HG02642 (cell line): Measurements from ENCODE around the gene MIGA1.

ENCODE experiments used
- ATAC-seq: cut with Tn5 transposase; IDR thresholded peaks from one replicate; pipeline ENCODE4 v1.9.1; 2021; ENCODE audit warnings: mild to moderate bottlenecking; ENCODE audit not compliant: unreplicated experiment, poor library complexity

MIGA1 gene

GRCh38 chr1:77834771-77835334 is 55.4 kb downstream of the MIGA1 start:
- ATAC-seq, result no peak

GRCh38 chr1:77841574-77841973 is 62.1 kb downstream of the MIGA1 start:
- ATAC-seq, result no peak

- no peak for ATAC-seq
Observed at GRCh38 chr1:77845951-77846350, 66.5 kb downstream of the MIGA1 start.

DNA sequence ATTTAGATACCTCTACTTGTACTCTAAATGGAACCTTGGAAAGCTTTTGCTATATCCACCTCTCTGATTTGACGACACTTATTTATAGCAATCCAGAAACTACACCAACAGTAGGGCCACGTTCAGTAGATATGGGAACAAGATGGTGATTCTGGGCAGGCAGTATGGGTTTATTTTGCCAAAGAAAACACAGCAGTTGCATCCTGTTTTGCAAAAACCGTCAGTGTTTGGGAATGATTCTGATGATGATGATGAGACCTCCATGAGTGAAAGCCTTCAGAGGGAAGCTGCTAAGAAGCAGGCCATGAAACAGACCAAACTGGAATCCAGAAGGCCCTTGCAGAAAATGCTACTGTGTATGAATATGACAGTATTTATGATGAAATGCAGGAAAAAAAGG is 67.5 kb downstream of the MIGA1 start:
- no peak for ATAC-seq

- peak; percentile 61 for ATAC-seq
Observed at GRCh38 chr1:77847621-77848080, 68.2 kb downstream of the MIGA1 start.

DNA sequence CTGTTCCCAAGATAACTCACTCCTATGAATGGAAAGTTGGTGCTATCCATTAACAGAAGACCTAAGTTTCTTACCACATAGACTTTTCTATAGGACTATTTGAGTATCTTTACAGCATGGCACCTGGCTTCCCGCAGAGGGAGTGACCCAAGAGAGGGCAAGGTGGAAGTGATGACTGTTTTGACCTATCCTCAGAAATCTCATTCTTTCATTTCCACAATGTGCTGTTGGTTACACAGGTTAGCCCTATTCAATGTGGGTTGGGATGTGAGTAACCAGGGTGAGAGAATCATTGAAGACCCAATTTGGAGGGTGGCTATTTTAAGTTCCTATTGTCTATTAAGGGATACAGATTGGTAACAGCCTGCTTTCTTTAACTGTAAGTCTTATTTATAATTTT is 70.6 kb downstream of the MIGA1 start:
- no peak for ATAC-seq

GRCh38 chr1:77857552-77857951 is 78.1 kb downstream of the MIGA1 start:
- ATAC-seq, result no peak

- ATAC-seq, result no peak
Observed at GRCh38 chr1:77858725-77859124, 79.3 kb downstream of the MIGA1 start.

GRCh38 chr1:77859248-77859647 is 79.8 kb downstream of the MIGA1 start:
- ATAC-seq, result no peak

GRCh38 chr1:77866296-77866695 is 86.8 kb downstream of the MIGA1 start:
- no peak for ATAC-seq

DNA sequence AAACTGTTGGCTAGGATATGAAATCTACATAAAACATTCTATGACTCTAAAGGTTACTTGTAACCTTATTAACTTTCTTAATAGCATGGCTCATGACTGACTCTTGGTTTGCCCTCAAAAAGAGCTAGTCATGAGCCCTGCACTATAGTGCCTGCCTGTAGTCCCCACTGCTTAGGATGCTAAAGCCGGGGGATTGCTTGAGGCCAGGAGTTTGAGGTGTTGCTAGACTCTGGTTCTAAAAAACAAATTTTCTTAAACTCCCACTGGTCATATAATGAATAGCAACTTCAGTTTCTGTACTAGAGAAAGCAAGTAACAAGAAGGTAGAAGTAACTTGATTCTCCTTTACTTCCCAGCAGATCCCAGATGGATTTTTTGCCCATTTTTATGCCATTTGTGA is 93.2 kb downstream of the MIGA1 start:
- ATAC-seq, result no peak

DNA sequence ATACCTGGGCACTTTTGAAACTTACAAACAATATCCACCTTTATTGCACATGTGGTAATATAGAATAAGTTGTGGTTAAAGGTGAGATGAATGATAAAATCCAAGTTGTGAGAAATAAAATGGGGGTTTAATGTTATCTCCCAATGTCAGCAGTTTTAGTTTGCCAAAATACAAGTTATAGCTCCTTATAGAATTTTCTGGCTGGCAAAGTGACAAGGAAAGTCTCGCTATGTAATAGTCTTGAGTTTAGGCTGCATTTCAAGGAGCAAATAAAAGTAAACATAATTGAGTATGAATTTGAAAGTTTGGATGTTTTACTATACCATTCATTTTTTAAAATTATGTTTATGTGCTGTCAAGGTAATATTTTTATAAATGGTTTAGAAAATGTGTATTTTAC is 94.0 kb downstream of the MIGA1 start:
- no peak for ATAC-seq

DNA sequence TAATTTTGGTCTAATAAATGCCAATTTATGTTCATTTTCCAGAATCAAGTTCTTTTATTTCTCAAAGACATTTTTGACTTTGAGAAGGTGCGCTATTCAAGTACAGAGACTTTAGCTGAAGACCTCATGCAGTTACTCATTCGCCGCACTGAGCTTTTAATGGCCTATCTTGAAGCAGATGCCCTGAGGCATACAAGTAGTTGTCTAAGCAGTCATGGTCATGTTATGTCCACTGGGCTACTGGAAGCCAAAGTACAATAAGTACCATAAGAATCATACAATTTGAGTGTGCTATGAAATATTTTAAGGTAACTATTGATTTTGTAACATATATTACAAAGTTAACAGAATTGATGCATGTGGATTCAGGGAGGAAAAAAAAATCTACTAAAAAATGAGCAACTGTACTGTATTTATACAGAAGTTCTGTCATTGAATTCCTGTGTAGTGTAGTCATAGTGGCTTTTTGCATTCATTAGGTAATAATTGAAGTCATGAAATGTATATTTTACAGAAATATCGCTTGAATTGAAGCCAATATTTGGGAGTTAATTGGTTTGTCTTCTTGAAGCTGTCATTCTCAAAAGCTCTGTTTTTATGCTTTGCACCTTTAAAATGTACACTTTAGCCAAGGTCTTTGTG is 95.5 kb downstream of the MIGA1 start:
- no peak for ATAC-seq

GRCh38 chr1:77876884-77877283 is 97.4 kb downstream of the MIGA1 start:
- ATAC-seq, result no peak

GRCh38 chr1:77881061-77881460 is 101.6 kb downstream of the MIGA1 start:
- no peak for ATAC-seq

DNA sequence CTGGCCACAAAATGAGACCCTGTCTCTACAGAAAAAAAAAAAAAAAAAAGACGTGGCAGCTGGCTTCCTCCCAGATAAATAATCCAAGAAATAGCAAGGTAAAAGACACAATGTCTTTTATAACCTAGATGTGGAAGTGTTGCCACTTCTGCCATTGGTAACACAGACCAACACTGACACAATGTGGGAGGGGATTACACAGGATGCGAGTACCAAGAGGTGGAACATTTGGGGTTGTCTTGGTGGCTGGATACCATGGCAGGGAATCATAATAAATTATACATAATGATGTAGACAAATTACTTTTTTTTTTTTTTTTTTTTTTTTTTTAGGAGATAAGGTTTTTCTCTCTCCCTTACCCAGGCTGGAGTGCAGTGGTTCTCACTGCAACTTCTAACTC is 103.0 kb downstream of the MIGA1 start:
- ATAC-seq, result no peak

GRCh38 chr1:77888081-77888780 is 108.8 kb downstream of the MIGA1 start, which contains the start of gene NEXN:
TSS of gene NEXN (plus strand) at chr1:77888624. CDS start at chr1:77916107, 27,483 bp downstream.
- no peak for ATAC-seq

GRCh38 chr1:77888781-77889642 is 109.6 kb downstream of the MIGA1 start:
- ATAC-seq, result peak; percentile 73

DNA sequence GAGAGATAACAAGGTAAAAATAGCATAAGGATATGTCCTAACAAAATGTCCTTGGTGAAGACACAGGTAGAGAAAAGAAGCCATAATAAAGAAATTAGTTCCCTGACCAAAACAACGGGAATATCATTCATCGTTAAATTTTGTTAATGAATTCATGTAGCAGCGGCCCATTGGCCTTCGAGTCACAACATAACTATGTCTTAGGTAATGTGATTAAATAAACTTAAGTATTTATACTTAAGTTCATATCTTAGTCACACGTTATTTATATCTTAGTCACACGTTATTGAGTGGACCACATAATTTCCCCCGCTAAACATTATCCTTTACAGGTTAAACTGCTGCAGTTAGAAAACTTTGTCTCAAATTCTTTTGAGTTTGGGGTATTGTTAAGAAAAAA is 110.2 kb downstream of the MIGA1 start:
- no peak for ATAC-seq

- ATAC-seq, result no peak
Observed at GRCh38 chr1:77891200-77891599, 111.8 kb downstream of the MIGA1 start.
